ENCODE measurements around the gene VSTM2A.
"Not testable (repeated sequence)": the region's sequence is repeated elsewhere in the genome, so short reads cannot be mapped to it uniquely, and the experiment has no call there.

Gene VSTM2A
- total RNA-seq: 0.04 to 0.15 reads per million in 2 donors

GRCh38 chr7:54541669-54542625 lies at the start of gene VSTM2A:
TSS of gene VSTM2A (plus strand) at chr7:54542375. CDS start at chr7:54542731, 356 bp downstream.
- DNase-seq: no peak

- DNase-seq: not testable (repeated sequence)
Measured at GRCh38 chr7:54504531-54504930, 37.6 kb upstream of the VSTM2A start.

- DNase-seq: no peak
Measured at GRCh38 chr7:54529568-54529967, 12.6 kb upstream of the VSTM2A start.

GRCh38 chr7:54538122-54538521 lies 4.1 kb upstream of the VSTM2A start:
- no peak for DNase-seq

- DNase-seq: no peak
Measured at GRCh38 chr7:54543051-54543488, 895 bp downstream of the VSTM2A start.

GRCh38 chr7:54544149-54544526 lies 2.0 kb downstream of the VSTM2A start:
- DNase-seq: no peak

GRCh38 chr7:54544527-54545240 lies 2.5 kb downstream of the VSTM2A start:
- DNase-seq: no peak

GRCh38 chr7:54545241-54545563 lies 3.0 kb downstream of the VSTM2A start:
- DNase-seq: no peak

GRCh38 chr7:54546081-54546985 lies 4.2 kb downstream of the VSTM2A start:
- no peak for DNase-seq

- DNase-seq: no peak
Measured at GRCh38 chr7:54546986-54547314, 4.8 kb downstream of the VSTM2A start.

GRCh38 chr7:54550471-54550870 lies 8.3 kb downstream of the VSTM2A start:
- no peak for DNase-seq

GRCh38 chr7:54556121-54556520 lies 13.9 kb downstream of the VSTM2A start:
- DNase-seq: no peak

- DNase-seq: no peak
Measured at GRCh38 chr7:54559401-54559800, 17.2 kb downstream of the VSTM2A start.

- no peak for DNase-seq
Measured at GRCh38 chr7:54560198-54560597, 18.0 kb downstream of the VSTM2A start.

GRCh38 chr7:54560723-54561122 lies 18.5 kb downstream of the VSTM2A start:
- no peak for DNase-seq

- no peak for DNase-seq
Measured at GRCh38 chr7:54563329-54563916, 21.2 kb downstream of the VSTM2A start.

GRCh38 chr7:54565432-54565831 lies 23.3 kb downstream of the VSTM2A start:
- DNase-seq: no peak

GRCh38 chr7:54581511-54581910 lies 39.3 kb downstream of the VSTM2A start:
- DNase-seq: no peak

- DNase-seq: no peak
Measured at GRCh38 chr7:54591404-54592386, 49.5 kb downstream of the VSTM2A start.

- no peak for DNase-seq
Measured at GRCh38 chr7:54596747-54597146, 54.6 kb downstream of the VSTM2A start.

GRCh38 chr7:54615537-54615936 lies 73.4 kb downstream of the VSTM2A start:
- no peak for DNase-seq
